GM19328 (cell line): ENCODE data around the gene SPATA31C2.
"Not testable (repeated sequence)": the region's sequence is repeated elsewhere in the genome, so short reads cannot be mapped to it uniquely, and the experiment has no call there.

Experiments
- ATAC-seq: cut with Tn5 transposase; IDR thresholded peaks from one replicate; pipeline ENCODE4 v1.9.1; 2021; ENCODE audit warnings: mild to moderate bottlenecking, moderate library complexity; ENCODE audit not compliant: unreplicated experiment

Gene SPATA31C2

GRCh38 chr9:88138375-88138774, at the start of gene SPATA31C2:
Gene SPATA31C2, minus strand, starts transcription at chr9:88138475. Its CDS starts 29 bp downstream, at chr9:88138446.
- not testable (repeated sequence) for ATAC-seq

- ATAC-seq: no peak
These were observed 49.4 kb upstream of the SPATA31C2 start for GRCh38 chr9:88187631-88188030.

GRCh38 chr9:88186495-88187110, 48.3 kb upstream of the SPATA31C2 start:
- no peak for ATAC-seq

- ATAC-seq: no peak
These were observed 46.7 kb upstream of the SPATA31C2 start for GRCh38 chr9:88184976-88185375.

- ATAC-seq: no peak
These were observed 45.7 kb upstream of the SPATA31C2 start for GRCh38 chr9:88183798-88184495.

- ATAC-seq: no peak
These were observed 44.2 kb upstream of the SPATA31C2 start for GRCh38 chr9:88182501-88182900.

GRCh38 chr9:88180081-88180765, 41.9 kb upstream of the SPATA31C2 start:
- no peak for ATAC-seq

GRCh38 chr9:88179062-88179521, 40.8 kb upstream of the SPATA31C2 start:
- ATAC-seq: no peak

- no peak for ATAC-seq
These were observed 40.4 kb upstream of the SPATA31C2 start for GRCh38 chr9:88178641-88179040.

GRCh38 chr9:88177371-88177770, 39.1 kb upstream of the SPATA31C2 start:
- ATAC-seq: no peak

- ATAC-seq: no peak
These were observed 36.0 kb upstream of the SPATA31C2 start for GRCh38 chr9:88174324-88174723.

- ATAC-seq: no peak
These were observed 35.2 kb upstream of the SPATA31C2 start for GRCh38 chr9:88173378-88173999.

- ATAC-seq: no peak
These were observed 31.4 kb upstream of the SPATA31C2 start for GRCh38 chr9:88169700-88170099.

- ATAC-seq: no peak
These were observed 30.3 kb upstream of the SPATA31C2 start for GRCh38 chr9:88168564-88168963.

- no peak for ATAC-seq
These were observed 28.4 kb upstream of the SPATA31C2 start for GRCh38 chr9:88166660-88167059.

- no peak for ATAC-seq
These were observed 26.6 kb upstream of the SPATA31C2 start for GRCh38 chr9:88164850-88165249.

- no peak for ATAC-seq
These were observed 22.9 kb upstream of the SPATA31C2 start for GRCh38 chr9:88161144-88161543.

GRCh38 chr9:88143957-88144625, 5.8 kb upstream of the SPATA31C2 start:
- no peak for ATAC-seq

- no peak for ATAC-seq
These were observed 4.9 kb upstream of the SPATA31C2 start for GRCh38 chr9:88143179-88143578.

GRCh38 chr9:88133552-88133951, 4.7 kb downstream of the SPATA31C2 start:
- ATAC-seq: not testable (repeated sequence)

GRCh38 chr9:88129556-88129955, 8.7 kb downstream of the SPATA31C2 start:
- ATAC-seq: not testable (repeated sequence)
